K562 (cell line): ENCODE results near the gene HEATR1. TPM values are rescaled to one million over a fixed set of nuclear protein-coding genes. Genes with fewer than 3 reads are reported as not detected.

Experiments used
- polyA plus RNA-seq, 8 experiments: library from polyadenylated mRNA; depleted of rRNA in 4 of 8; stranded (reverse) in 5 of 8; unstranded in 3 of 8; fragments of >200 nt; fragmentation: Nextera tagmentation in 2 of 8; fragmentation: Illumina TruSeq in 1 of 8; extraction: Ambion mirVana in 2 of 8; extraction: Trizol in 1 of 8; gene quantifications; 2 replicates each; pipeline versions ENCODE4 v1.2.1 to v1.2.3, GENCODE V29; 2011 to 2014; ENCODE audit warnings: inconsistent platforms in 1 of 8, missing spikeins in 1 of 8
- total RNA-seq, 7 experiments: library from RNA; depleted of rRNA in 6 of 7; stranded (reverse); fragments of >200 nt in 6 of 7; fragmentation: Illumina TruSeq in 2 of 7; extraction: Trizol in 2 of 7; gene quantifications; 2 replicates each; pipeline versions ENCODE4 v1.2.1 to v1.2.3, GENCODE V29; 2011 to 2021; ENCODE audit warnings: low replicate concordance in 1 of 7

The HEATR1 gene
- total and polyA plus RNA-seq, 9 of the 15 experiments (the other 6 are each of a cell fraction or from before 2014, with no cell fraction given) = 28.3 to 108 (median 50.9) TPM

Other genes with a start within 250 kb of the HEATR1 start
- gene EDARADD, start 210.2 kb downstream of the HEATR1 start, total RNA-seq (2014; rRNA removed) = 20.6 and 23.1 TPM in 2 replicates
- 20.4 and 21.6 TPM in 2 replicates for gene EDARADD, start 210.2 kb downstream of the HEATR1 start, total RNA-seq (2014; rRNA removed; fragmentation: Illumina TruSeq; extraction: Trizol)
- 29.3 and 32.2 TPM in 2 replicates for gene EDARADD, start 210.2 kb downstream of the HEATR1 start, total RNA-seq (2015; rRNA removed; fragmentation: Illumina TruSeq; extraction: Trizol)
- gene EDARADD, start 210.2 kb downstream of the HEATR1 start, total RNA-seq (2021) = 21.1 and 22.5 TPM in 2 replicates
- gene EDARADD, start 210.2 kb downstream of the HEATR1 start, polyA plus RNA-seq (2011; rRNA removed) = 0.46 and 0.49 TPM in 2 replicates
- 31.1 and 32.4 TPM in 2 replicates for gene EDARADD, start 210.2 kb downstream of the HEATR1 start, polyA plus RNA-seq (2014; fragmentation: Illumina TruSeq; extraction: Trizol)
- 1 to 10 TPM; 5.2 to 8.5 TPM for gene EDARADD, start 210.2 kb downstream of the HEATR1 start, polyA plus RNA-seq (2014; fragmentation: Nextera tagmentation; extraction: Ambion mirVana)
- gene EDARADD, start 210.2 kb downstream of the HEATR1 start, polyA plus RNA-seq (2014; rRNA removed) = 17.8 and 21.5 TPM in 2 replicates
- 47.4 and 57.4 TPM in 2 replicates for gene LGALS8, start 80.5 kb downstream of the HEATR1 start, total RNA-seq (2014; rRNA removed)
- 69.1 and 93.7 TPM in 2 replicates for gene LGALS8, start 80.5 kb downstream of the HEATR1 start, total RNA-seq (2014; rRNA removed; fragmentation: Illumina TruSeq; extraction: Trizol)
- gene LGALS8, start 80.5 kb downstream of the HEATR1 start, total RNA-seq (2015; rRNA removed; fragmentation: Illumina TruSeq; extraction: Trizol) = 66.6 and 74.1 TPM in 2 replicates
- gene LGALS8, start 80.5 kb downstream of the HEATR1 start, total RNA-seq (2021) = 53.5 and 59.1 TPM in 2 replicates
- 65.2 and 70.3 TPM in 2 replicates for gene LGALS8, start 80.5 kb downstream of the HEATR1 start, polyA plus RNA-seq (2011; rRNA removed)
- gene LGALS8, start 80.5 kb downstream of the HEATR1 start, polyA plus RNA-seq (2014; fragmentation: Illumina TruSeq; extraction: Trizol) = 69.4 and 79.8 TPM in 2 replicates
- gene LGALS8, start 80.5 kb downstream of the HEATR1 start, polyA plus RNA-seq (2014; fragmentation: Nextera tagmentation; extraction: Ambion mirVana) = 10 to 100 TPM; 62.7 to 87.7 TPM
- gene LGALS8, start 80.5 kb downstream of the HEATR1 start, polyA plus RNA-seq (2014; rRNA removed) = 71.0 and 82.8 TPM in 2 replicates
- gene ACTN2, start 82.0 kb upstream of the HEATR1 start, total RNA-seq (2014; rRNA removed) = 0.27 and 0.37 TPM in 2 replicates
- 0.32 and 0.40 TPM in 2 replicates for gene ACTN2, start 82.0 kb upstream of the HEATR1 start, total RNA-seq (2014; rRNA removed; fragmentation: Illumina TruSeq; extraction: Trizol)
- gene ACTN2, start 82.0 kb upstream of the HEATR1 start, total RNA-seq (2015; rRNA removed; fragmentation: Illumina TruSeq; extraction: Trizol) = 0.34 and 0.94 TPM in 2 replicates
- gene ACTN2, start 82.0 kb upstream of the HEATR1 start, total RNA-seq (2021) = 0.31 and 0.93 TPM in 2 replicates
- gene ACTN2, start 82.0 kb upstream of the HEATR1 start, polyA plus RNA-seq (2011; rRNA removed) = 0.42 TPM in 2 replicates
- 0.54 and 0.90 TPM in 2 replicates for gene ACTN2, start 82.0 kb upstream of the HEATR1 start, polyA plus RNA-seq (2014; fragmentation: Illumina TruSeq; extraction: Trizol)
- under 1 TPM; 0.18 to 0.20 TPM for gene ACTN2, start 82.0 kb upstream of the HEATR1 start, polyA plus RNA-seq (2014; fragmentation: Nextera tagmentation; extraction: Ambion mirVana)
- 0.76 and 0.94 TPM in 2 replicates for gene ACTN2, start 82.0 kb upstream of the HEATR1 start, polyA plus RNA-seq (2014; rRNA removed)
- gene MTR, start 190.8 kb upstream of the HEATR1 start, total RNA-seq (2014; rRNA removed) = 20.3 and 21.2 TPM in 2 replicates
- 31.5 and 38.4 TPM in 2 replicates for gene MTR, start 190.8 kb upstream of the HEATR1 start, total RNA-seq (2014; rRNA removed; fragmentation: Illumina TruSeq; extraction: Trizol)
- gene MTR, start 190.8 kb upstream of the HEATR1 start, total RNA-seq (2015; rRNA removed; fragmentation: Illumina TruSeq; extraction: Trizol) = 28.4 and 31.1 TPM in 2 replicates
- gene MTR, start 190.8 kb upstream of the HEATR1 start, total RNA-seq (2021) = 38.0 and 44.3 TPM in 2 replicates
- gene MTR, start 190.8 kb upstream of the HEATR1 start, polyA plus RNA-seq (2011; rRNA removed) = 25.4 and 28.7 TPM in 2 replicates
- 14.2 and 16.1 TPM in 2 replicates for gene MTR, start 190.8 kb upstream of the HEATR1 start, polyA plus RNA-seq (2014; fragmentation: Illumina TruSeq; extraction: Trizol)
- 1 to 10 TPM; 3.4 to 5.1 TPM for gene MTR, start 190.8 kb upstream of the HEATR1 start, polyA plus RNA-seq (2014; fragmentation: Nextera tagmentation; extraction: Ambion mirVana)
- 16.9 and 17.6 TPM in 2 replicates for gene MTR, start 190.8 kb upstream of the HEATR1 start, polyA plus RNA-seq (2014; rRNA removed)